ENCODE measurements around the gene RPS5.

- no peak for TF ChIP-seq CTCF (IDR thresholded peaks at IDR 0.05 in 8 of 11, conservative IDR thresholded peaks at IDR 0.05 in 3 of 11)
- peak in 1 of 3 donors; percentile 44 for TF ChIP-seq POLR2AphosphoS5 (IDR thresholded peaks at IDR 0.05)
- no peak for TF ChIP-seq POLR2A (IDR thresholded peaks at IDR 0.05)
Observed at GRCh38 chr19:58338825-58339558, 48.1 kb upstream of the RPS5 start.

Data from spleen (tissue), 7 donors.